Neural progenitor cell (in vitro differentiated cells): ENCODE data around the gene PIGC.

Experiments
- CTCF ChIP-seq: fragments of 200-600 bp; sonication (generic); IDR thresholded peaks from 2 replicates; pipeline ENCODE4 v1.5.1; 2017; ENCODE audit warnings: antibody characterized with exemption, mild to moderate bottlenecking
- EZH2 ChIP-seq: fragments of 200-600 bp; sonication (generic); IDR thresholded peaks from 2 replicates; pipeline ENCODE4 v1.6.1; 2017; ENCODE audit warnings: antibody characterized with exemption, mild to moderate bottlenecking, moderate library complexity
- EZH2phosphoT487 ChIP-seq: fragments of 200-600 bp; sonication (generic); IDR thresholded peaks from 2 replicates; pipeline ENCODE4 v1.6.1; 2017; ENCODE audit warnings: antibody characterized with exemption

DNA sequence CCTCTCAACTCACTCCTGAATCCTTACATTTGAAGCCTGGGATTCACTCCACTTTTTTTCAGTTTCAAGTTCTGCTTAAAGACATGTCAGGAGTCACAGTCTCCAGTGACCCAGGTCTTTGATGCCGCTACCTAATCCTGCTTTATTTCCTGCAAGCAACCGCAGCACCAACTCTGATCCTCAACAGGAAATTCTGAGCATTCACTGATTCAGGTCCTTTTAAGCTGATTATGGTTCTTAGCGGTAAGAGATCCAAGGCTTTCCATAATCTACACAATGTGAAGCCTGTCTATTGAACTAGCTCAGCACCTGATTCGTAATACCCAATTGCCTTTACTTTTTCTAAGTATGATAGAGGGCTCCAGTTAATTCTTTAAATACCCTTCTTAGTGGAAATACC, 43.7 kb upstream of the PIGC start:
- TF ChIP-seq CTCF (no peak), EZH2phosphoT487 (peak; percentile 100), EZH2 (no peak)
